ENCODE measurements around the gene GNG4. TPM values are rescaled to one million over a fixed set of nuclear protein-coding genes. Genes with fewer than 3 reads are reported as not detected.

Gene GNG4
- total RNA-seq, 1 experiment from 2014 or later = 34.4 TPM

DNA sequence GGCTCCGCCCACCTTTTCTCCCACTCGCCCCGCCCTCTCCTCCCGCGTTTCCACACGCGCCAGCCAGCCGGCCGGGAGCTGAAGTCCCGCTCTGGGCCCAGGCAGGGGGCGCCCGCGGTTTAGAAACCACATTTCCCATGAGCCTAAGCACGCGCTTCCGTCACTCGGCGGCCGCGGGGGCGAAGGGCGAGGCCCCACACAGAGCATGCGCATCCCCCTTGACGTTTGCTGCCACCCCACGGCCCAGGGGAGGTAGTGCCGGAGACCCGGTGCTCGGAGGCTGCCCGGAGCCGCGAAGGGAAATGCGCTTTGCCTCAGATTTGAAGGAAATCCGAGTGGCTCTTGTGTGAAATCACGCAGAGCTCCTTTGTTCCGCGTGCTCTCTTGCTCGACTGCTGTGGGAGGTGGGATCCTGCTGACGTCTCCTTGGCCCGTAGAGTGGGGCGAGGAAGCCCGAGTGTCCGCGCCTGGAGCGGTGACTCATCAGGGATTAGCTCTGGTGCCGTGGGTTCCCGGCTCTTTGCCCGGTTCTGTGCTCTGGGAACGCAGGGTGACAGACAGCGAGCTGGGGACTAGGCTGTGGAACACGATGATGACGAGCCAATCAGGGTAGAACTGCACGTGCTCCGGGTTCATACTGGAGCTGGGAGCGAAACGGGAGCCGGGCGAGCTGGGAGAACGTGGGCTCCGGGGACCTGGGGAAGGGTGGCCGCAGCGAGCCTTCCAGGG, 144.9 kb downstream of the GNG4 start:
- Histone ChIP-seq H4K5ac (ENCODE audit: insufficient read length, low read depth, low read length) (peak overlapping the region; percentile 4), H3K9me3 (ENCODE audit: control insufficient read depth, low read depth, low read length) (no peaks in the 10 kb centered on the region), H2AFZ (ENCODE audit: low read length) (no peak overlapping the region), H3K4me1 (ENCODE audit: insufficient read depth, low read length) (no peaks in the 10 kb centered on the region; the same call in 1 of the 2 replicates), H2AK5ac (ENCODE audit: insufficient read length, low read length) (no peak overlapping the region), H2BK20ac (ENCODE audit: low read depth, low read length, poor library complexity, severe bottlenecking) (no peak overlapping the region), H2BK12ac (ENCODE audit: insufficient read length, low read depth, low read length) (no peak overlapping the region), H3T11ph (ENCODE audit: low read length) (no peak overlapping the region), H4K8ac (replicated peaks; ENCODE audit: insufficient read length, low read depth, low read length) (no peak overlapping the region), H3K14ac (ENCODE audit: insufficient read depth, low read length) (peak overlapping the region; percentile 93), H3K27ac (ENCODE audit: insufficient read length, low read depth, low read length) (peak overlapping the region; percentile 62), H2BK5ac (ENCODE audit: insufficient read length, low read length) (no peak overlapping the region), H4K91ac (ENCODE audit: insufficient read length, low read depth, low read length) (no peak overlapping the region), H3K18ac (ENCODE audit: insufficient read length, low read depth, low read length) (peak overlapping the region; percentile 89), H3K4ac (ENCODE audit: low read depth, low read length) (peak overlapping the region; percentile 15), H3K23me2 (ENCODE audit: insufficient read length, low read depth, low read length, poor library complexity, severe bottlenecking) (peaks cover 5% of the 10 kb centered on the region), H3K23ac (ENCODE audit: insufficient read length, low read depth, low read length) (no peak overlapping the region), H3K79me2 (ENCODE audit: insufficient read depth, low read length) (peaks cover 7% of the 10 kb centered on the region; the same call in 1 of the 2 replicates), H2BK15ac (ENCODE audit: low read depth, low read length) (no peak overlapping the region), H3K79me1 (ENCODE audit: insufficient read depth, low read depth, low read length, poor library complexity, severe bottlenecking) (peaks cover 4% of the 10 kb centered on the region), H3K27me3 (ENCODE audit: insufficient read depth, low read length) (no peaks in the 10 kb centered on the region), H3K4me2 (ENCODE audit: insufficient read depth, insufficient read length, low read length) (peak overlapping the region; percentile 52), H2BK120ac (ENCODE audit: low read depth, low read length, poor library complexity, severe bottlenecking) (peak overlapping the region; percentile 39), H3K56ac (ENCODE audit: insufficient read length, low read depth, low read length) (no peak overlapping the region), H3K9ac (ENCODE audit: extremely low read depth, insufficient read length, low read length) (peak overlapping the region; percentile 86), H4K20me1 (ENCODE audit: control insufficient read depth, insufficient read depth, insufficient read length) (no peaks in the 10 kb centered on the region)
- H3K4me3 Mint-ChIP-seq = peak overlapping the region; percentile 87 to 96
- peaks cover 0 to 2% (median 0%) of the 10 kb centered on the region in 3 experiments; a peak in 2 of 7 replicates for H3K36me3 Mint-ChIP-seq (ENCODE audit: insufficient read depth in 1 of 3, low read depth in 3 of 3)
- TF ChIP-seq, protein P1, sequence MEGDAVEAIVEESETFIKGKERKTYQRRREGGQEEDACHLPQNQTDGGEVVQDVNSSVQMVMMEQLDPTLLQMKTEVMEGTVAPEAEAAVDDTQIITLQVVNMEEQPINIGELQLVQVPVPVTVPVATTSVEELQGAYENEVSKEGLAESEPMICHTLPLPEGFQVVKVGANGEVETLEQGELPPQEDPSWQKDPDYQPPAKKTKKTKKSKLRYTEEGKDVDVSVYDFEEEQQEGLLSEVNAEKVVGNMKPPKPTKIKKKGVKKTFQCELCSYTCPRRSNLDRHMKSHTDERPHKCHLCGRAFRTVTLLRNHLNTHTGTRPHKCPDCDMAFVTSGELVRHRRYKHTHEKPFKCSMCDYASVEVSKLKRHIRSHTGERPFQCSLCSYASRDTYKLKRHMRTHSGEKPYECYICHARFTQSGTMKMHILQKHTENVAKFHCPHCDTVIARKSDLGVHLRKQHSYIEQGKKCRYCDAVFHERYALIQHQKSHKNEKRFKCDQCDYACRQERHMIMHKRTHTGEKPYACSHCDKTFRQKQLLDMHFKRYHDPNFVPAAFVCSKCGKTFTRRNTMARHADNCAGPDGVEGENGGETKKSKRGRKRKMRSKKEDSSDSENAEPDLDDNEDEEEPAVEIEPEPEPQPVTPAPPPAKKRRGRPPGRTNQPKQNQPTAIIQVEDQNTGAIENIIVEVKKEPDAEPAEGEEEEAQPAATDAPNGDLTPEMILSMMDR (conservative IDR thresholded peaks at IDR 0.05) = peak; percentile 85
- WGBS (ENCODE audit: extremely low coverage, insufficient read length, low lambda C conversion rate) = no CpG with 5 or more reads among the region's 61 CpGs
- H3K4me1 Mint-ChIP-seq = peaks cover 14 to 19% of the 10 kb centered on the region in 2 experiments
- no peaks in the 10 kb centered on the region for H3K9me3 Mint-ChIP-seq
- H3K27me3 Mint-ChIP-seq (ENCODE audit: low read depth) = no peaks in the 10 kb centered on the region
- H3K27ac Mint-ChIP-seq = peak overlapping the region; percentile 97 to 99 (median 99)
- peak; percentile 99 for DNase-seq
